ENCODE data around the gene DERL3.

DNA sequence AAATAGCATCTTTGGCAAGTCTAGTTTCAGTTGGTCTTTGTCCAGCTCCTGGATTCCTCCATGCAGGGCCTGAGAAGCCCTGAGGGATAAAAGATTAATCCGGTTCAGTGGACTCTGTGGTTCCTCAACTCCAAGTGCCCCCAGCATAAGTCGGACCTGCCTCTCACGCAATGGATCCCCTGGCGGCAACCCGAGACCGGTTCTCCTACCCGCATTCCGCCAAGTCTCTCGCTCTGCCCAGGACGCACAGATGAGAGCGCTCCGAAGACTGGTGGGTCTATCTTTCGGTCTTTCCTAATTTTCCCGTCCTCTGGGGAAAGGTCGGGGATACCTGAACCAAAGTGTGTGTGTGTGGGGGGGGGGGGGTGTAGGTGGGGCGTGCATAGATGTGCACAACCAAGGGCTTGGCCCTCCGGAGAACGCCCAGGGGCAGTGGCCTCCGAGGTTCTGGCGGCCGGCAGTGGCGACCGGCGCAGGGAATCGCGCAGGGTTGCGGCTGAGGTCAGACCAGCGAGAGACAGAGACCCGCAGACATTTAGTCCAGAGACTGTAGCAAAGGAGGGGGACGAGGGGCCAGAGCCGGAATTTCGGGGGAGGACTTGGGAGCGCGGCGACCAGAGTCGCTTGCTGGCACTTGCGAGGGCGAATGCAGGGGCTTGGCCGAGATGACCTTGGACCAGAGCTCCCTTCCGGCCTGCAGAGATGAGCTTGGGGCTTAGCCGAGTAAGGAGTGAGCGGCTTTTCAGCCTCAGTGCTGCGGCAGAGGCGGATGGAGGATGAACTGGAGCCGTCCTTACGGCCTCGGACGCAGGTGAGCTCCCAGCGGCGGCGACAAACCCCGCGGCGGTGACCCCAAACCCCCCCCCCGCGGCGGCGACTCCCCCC is 18.2 kb upstream of the DERL3 start:
- TF ChIP-seq YY1 (IDR thresholded peaks at IDR 0.05; ENCODE audit: insufficient read depth, insufficient read length) = no peak
- no peak for TF ChIP-seq ZNF274 (IDR thresholded peaks at IDR 0.05; ENCODE audit: low read depth, low read length)
- TF ChIP-seq SUZ12 (IDR thresholded peaks at IDR 0.05; ENCODE audit: extremely low read depth, insufficient read depth, insufficient read length) = no peak
